K562 (cell line): ENCODE data around the gene GPT2. TPM values are rescaled to one million over a fixed set of nuclear protein-coding genes. Genes with fewer than 3 reads are reported as not detected.

Source experiments
- ATAC-seq: fragments of 200-7000 bp; cut with Tn5 transposase; 3 replicates; pipeline ENCODE4 v1.9.1; 2020; ENCODE audit warnings: moderate library complexity
- BruUV-seq: library from RNA; stranded (reverse); fragments of 400-500 nt; replicated peaks from 2 replicates; lab custom pipeline; 2021; lab: Mats Ljungman, UMichigan
- CTCF ChIA-PET: fragments of 300-600 bp; formaldehyde crosslinking; extraction: SDS; loops from one replicate; lab custom pipeline; 2021; ENCODE audit warnings: low intra/inter-chr PET ratio; lab: Yijun Ruan, JAX
- POLR2A ChIA-PET: fragments of 300-600, 350-650 bp; sonication (Branson Sonifier 250); formaldehyde crosslinking; extraction: SDS; loops from one replicate; lab custom pipeline; 2021; ENCODE audit warnings: antibody characterized with exemption, inconsistent platforms; lab: Yijun Ruan, JAX
- DNase-seq, 4 experiments: peaks; one replicate each; pipeline versions ENCODE4 v3.0.0 to v3.0.0-alpha.2; 2011 to 2018; ENCODE audit warnings: low spot score in 3 of 4, mixed read lengths in 3 of 4; ENCODE audit errors: extremely low read depth in 1 of 4
- FAIRE-seq: peaks from 2 replicates; lab custom pipeline; 2011; peaks lifted over from hg19 to GRCh38; lab: Jason Lieb, UNC
- H2AFZ ChIP-seq: 2 replicates; pipeline ENCODE4 v1.6.0; 2011; ENCODE audit warnings: low read depth, low read length, control low read depth, inconsistent platforms
- H3K27ac ChIP-seq: fragments of 200-600 bp; 3 replicates; pipeline ENCODE4 v1.8.0; 2011; ENCODE audit warnings: low read depth, mild to moderate bottlenecking, control low read depth, inconsistent platforms, low read length, moderate library complexity, mixed read lengths; ENCODE audit errors: extremely low read depth
- H3K27me3 ChIP-seq, 2 experiments: fragments of 300-600 bp in 1 of 2; 2 replicates in 1 of 2; 3 replicates in 1 of 2; pipeline versions ENCODE4 v1.6.0 to v1.8.0; 2011; ENCODE audit warnings: inconsistent platforms in 2 of 2, low read length in 2 of 2, mild to moderate bottlenecking in 1 of 2, mixed read lengths in 1 of 2, moderate library complexity in 1 of 2; ENCODE audit not compliant: control insufficient read depth in 2 of 2, insufficient read depth in 2 of 2
- H3K36me3 ChIP-seq: fragments of 300-600 bp; 3 replicates; pipeline ENCODE4 v1.8.0; 2011; ENCODE audit warnings: mild to moderate bottlenecking, low read length, inconsistent platforms; ENCODE audit not compliant: control insufficient read depth, insufficient read depth
- H3K4me1 ChIP-seq, 2 experiments: fragments of 200-600 bp in 1 of 2; replicated peaks in 1 of 2; 2 replicates in 1 of 2; 3 replicates in 1 of 2; pipeline versions ENCODE4 v1.5.1 to v1.8.0; 2011; ENCODE audit warnings: inconsistent platforms in 2 of 2, low read length in 2 of 2, mild to moderate bottlenecking in 1 of 2, mixed read lengths in 1 of 2, moderate library complexity in 1 of 2; ENCODE audit not compliant: control insufficient read depth in 2 of 2, insufficient read depth in 2 of 2
- H3K4me2 ChIP-seq: 2 replicates; pipeline ENCODE4 v1.6.1; 2011; ENCODE audit warnings: low read length, control low read depth, inconsistent platforms, mixed read lengths; ENCODE audit not compliant: insufficient read depth
- H3K4me3 ChIP-seq: fragments of 200-600 bp; sonication (generic), shearing (Covaris generic); 2 replicates; pipeline ENCODE4 v1.5.1; 2016; ENCODE audit warnings: control low read depth, inconsistent platforms
- H3K79me2 ChIP-seq: fragments of 200-600 bp; 3 replicates; pipeline ENCODE4 v1.8.0; 2011; ENCODE audit warnings: low read length, inconsistent platforms; ENCODE audit not compliant: control insufficient read depth, insufficient read depth
- H3K9ac ChIP-seq, 2 experiments: 2 replicates each; pipeline versions ENCODE4 v1.6.0 to v1.6.1; 2011; ENCODE audit warnings: low read depth in 2 of 2, low read length in 2 of 2, control low read depth in 1 of 2, inconsistent platforms in 1 of 2, mild to moderate bottlenecking in 1 of 2, mixed read lengths in 1 of 2; ENCODE audit not compliant: insufficient read depth in 1 of 2
- H3K9me1 ChIP-seq: one replicate; pipeline ENCODE4 v1.6.0; 2011; ENCODE audit warnings: inconsistent platforms, mild to moderate bottlenecking, low read length, moderate library complexity; ENCODE audit not compliant: control insufficient read depth, insufficient read depth
- H3K9me3 ChIP-seq: replicated peaks from 2 replicates; pipeline ENCODE4 v1.5.1; 2011; ENCODE audit warnings: low read depth, low read length, inconsistent platforms; ENCODE audit not compliant: control insufficient read depth, insufficient read depth
- H4K20me1 ChIP-seq: replicated peaks from 2 replicates; pipeline ENCODE4 v1.6.1; 2011; ENCODE audit warnings: low read length, inconsistent platforms, mixed read lengths; ENCODE audit not compliant: control insufficient read depth, insufficient read depth
- IRF9 ChIP-seq: fragments of 450-650 bp; IDR thresholded peaks from 2 replicates; pipeline ENCODE4 v1.6.1; 2016; ENCODE audit warnings: missing biosample characterization, missing genetic modification characterization
- OTX1 ChIP-seq: fragments of 450-650 bp; formaldehyde crosslinking; IDR thresholded peaks from 2 replicates; pipeline ENCODE4 v1.4.0; 2022; ENCODE audit warnings: mild to moderate bottlenecking
- SMARCA5 ChIP-seq: fragments of 450-650 bp; IDR thresholded peaks from 2 replicates; pipeline ENCODE4 v1.6.1; 2016
- SRSF1 ChIP-seq: fragments of 200-400 bp; formaldehyde crosslinking; IDR thresholded peaks from 2 replicates; pipeline ENCODE4 v1.6.1; 2017; ENCODE audit warnings: mild to moderate bottlenecking, low read depth, low read length, moderate library complexity
- ZNF143 ChIP-seq: sonication (generic); formaldehyde crosslinking; IDR thresholded peaks from 2 replicates; pipeline ENCODE4 v1.9.0; 2022; ENCODE audit warnings: mild to moderate bottlenecking, missing genetic modification reagents
- WGBS: fragments of 100-300 bp; shearing (Covaris generic); methylation state at CpG from one replicate; pipeline ENCODE4 v1.1.6; 2016; ENCODE audit warnings: low coverage, mixed read lengths; ENCODE audit not compliant: insufficient coverage; ENCODE audit errors: missing lambda C conversion rate; 5-methylcytosine and 5-hydroxymethylcytosine counted together
- in situ Hi-C: fragments of 300-500 bp; cut with MboI; formaldehyde crosslinking; loops from 4 replicates; pipeline ENCODE4 v1.15.0; 2018; ENCODE audit warnings: inconsistent platforms, mixed read lengths
- intact Hi-C: fragments of 100-400 bp; cut with micrococcal nuclease; formaldehyde crosslinking; loops from 2 replicates; pipeline ENCODE4 v1.14.2; 2022
- polyA plus RNA-seq, 8 experiments: library from polyadenylated mRNA; depleted of rRNA in 4 of 8; stranded (reverse) in 5 of 8; unstranded in 3 of 8; fragments of >200 nt; fragmentation: Nextera tagmentation in 2 of 8; fragmentation: Illumina TruSeq in 1 of 8; extraction: Ambion mirVana in 2 of 8; extraction: Trizol in 1 of 8; gene quantifications; 2 replicates each; pipeline versions ENCODE4 v1.2.1 to v1.2.3, GENCODE V29; 2011 to 2014; ENCODE audit warnings: inconsistent platforms in 1 of 8, missing spikeins in 1 of 8
- total RNA-seq, 7 experiments: library from RNA; depleted of rRNA in 6 of 7; stranded (reverse); fragments of >200 nt in 6 of 7; fragmentation: Illumina TruSeq in 2 of 7; extraction: Trizol in 2 of 7; gene quantifications; 2 replicates each; pipeline versions ENCODE4 v1.2.1 to v1.2.3, GENCODE V29; 2011 to 2021; ENCODE audit warnings: low replicate concordance in 1 of 7

Gene GPT2
- total and polyA plus RNA-seq, 9 of the 15 experiments (the other 6 are each of a cell fraction or from before 2014, with no cell fraction given): 0.79 to 14.4 (median 5.8) TPM

- no peak overlapping the region for H3K4me3 ChIP-seq
- H3K36me3 ChIP-seq: no peaks in the 10 kb centered on the region
- no peak overlapping the region for H3K27ac ChIP-seq
- ATAC-seq (no peak), DNase-seq (no peak), FAIRE-seq (no peak)
- H3K9ac ChIP-seq: no peak overlapping the region
- H2AFZ ChIP-seq: no peak overlapping the region
- no TSS peak for BruUV-seq
- no peaks in the 10 kb centered on the region for H3K9me1 ChIP-seq
- H4K20me1 ChIP-seq: peaks cover 6% of the 10 kb centered on the region
- no peaks in the 10 kb centered on the region for H3K79me2 ChIP-seq
- no peaks in the 10 kb centered on the region for H3K9me3 ChIP-seq
- intact Hi-C loops (loop anchor here (10.0 kb wide), 1 partner anchor 1309 kb away; no protein-coding TSS in a partner anchor), in situ Hi-C loops (loop anchor here (5.0 kb wide), 1 partner anchor 77 kb away; no protein-coding TSS in a partner anchor)
- H3K27me3 ChIP-seq: peaks cover 0 to 5% of the 10 kb centered on the region in 2 experiments; a peak in 1 of 5 replicates
- ChIA-PET POLR2A (no interaction called here), CTCF (interaction anchor here (0.6 to 2.2 kb wide), 4 partner anchors 48 to 1309 kb away, joined by 3 to 24 read pairs (median 4); no protein-coding TSS in a partner anchor)
- TF ChIP-seq ZNF143 (CRISPR knock-in tag) (no peak), IRF9 (tag) (no peak), OTX1 (CRISPR knock-in tag) (no peak), SMARCA5 (no peak), SRSF1 (no peak)
- peaks cover 0 to 4% of the 10 kb centered on the region in 2 experiments; a peak in 1 of 5 replicates for H3K4me1 ChIP-seq
- 7% methylated on average over 3 of the region's 4 CpGs for WGBS
- no peak overlapping the region for H3K4me2 ChIP-seq
Observed at GRCh38 chr16:46855389-46855788, 28.8 kb upstream of the GPT2 start.
